GM10266 (cell line): Measurements from ENCODE around the gene PDCD4.
"Not testable (repeated sequence)": the region's sequence is repeated elsewhere in the genome, so short reads cannot be mapped to it uniquely, and the experiment has no call there.

Experiments
- DNase-seq: peaks from one replicate; pipeline ENCODE4 v3.0.0; 2012; ENCODE audit errors: extremely low spot score
- TF ChIP-seq, protein P1 (sequence below): IDR thresholded peaks from 2 replicates; pipeline ENCODE4 v1.5.1; 2012; ENCODE audit warnings: mild to moderate bottlenecking, low read depth; ENCODE audit not compliant: control insufficient read depth, insufficient read depth; ENCODE audit errors: missing control alignments

Gene PDCD4

DNA sequence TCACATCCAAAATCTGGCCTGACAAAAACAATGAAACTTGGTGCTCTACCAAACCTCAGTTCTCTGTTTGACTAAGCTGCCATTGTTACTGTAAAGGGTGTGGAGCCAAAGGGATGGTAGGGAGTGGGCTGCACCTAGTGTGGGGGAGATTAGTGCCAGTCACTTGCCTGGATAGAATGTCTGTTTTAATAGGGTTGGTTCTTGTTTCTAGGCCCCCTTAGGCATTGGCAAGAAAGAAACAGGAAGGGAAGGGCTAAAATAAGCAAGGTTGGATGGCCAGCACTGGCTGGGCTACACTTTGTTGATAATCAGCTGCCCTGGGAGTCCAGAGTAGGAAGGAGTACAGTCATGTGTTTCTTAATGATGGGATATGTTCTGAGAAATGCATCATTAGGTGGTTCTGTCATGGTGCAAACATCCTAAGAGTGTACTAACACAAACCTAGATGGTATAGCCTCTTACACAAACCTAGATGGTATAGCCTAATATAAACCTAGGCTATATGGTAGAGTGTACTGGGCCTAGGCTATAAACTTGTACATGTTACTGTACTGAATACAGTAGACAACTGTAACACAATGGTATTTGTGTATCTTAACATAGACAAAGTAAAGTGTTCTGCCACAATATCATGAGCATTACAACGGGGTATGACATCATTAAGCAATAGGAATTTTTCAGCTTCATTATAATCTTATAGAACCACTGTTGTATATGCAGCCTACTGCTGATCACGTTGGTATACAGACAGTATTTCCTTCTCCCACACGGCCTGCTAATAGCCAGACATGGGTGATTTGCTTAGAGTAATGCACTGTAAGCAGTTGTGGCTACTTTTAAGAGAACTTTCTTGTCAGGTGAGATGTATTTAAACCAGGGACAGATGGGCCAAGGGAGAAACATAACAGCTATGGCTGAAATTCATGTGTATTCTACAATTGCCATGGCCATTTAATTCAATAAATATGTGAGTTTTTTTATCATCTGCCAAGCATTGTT, 31.9 kb downstream of the PDCD4 start:
- no peak for DNase-seq
- TF ChIP-seq, protein P1, sequence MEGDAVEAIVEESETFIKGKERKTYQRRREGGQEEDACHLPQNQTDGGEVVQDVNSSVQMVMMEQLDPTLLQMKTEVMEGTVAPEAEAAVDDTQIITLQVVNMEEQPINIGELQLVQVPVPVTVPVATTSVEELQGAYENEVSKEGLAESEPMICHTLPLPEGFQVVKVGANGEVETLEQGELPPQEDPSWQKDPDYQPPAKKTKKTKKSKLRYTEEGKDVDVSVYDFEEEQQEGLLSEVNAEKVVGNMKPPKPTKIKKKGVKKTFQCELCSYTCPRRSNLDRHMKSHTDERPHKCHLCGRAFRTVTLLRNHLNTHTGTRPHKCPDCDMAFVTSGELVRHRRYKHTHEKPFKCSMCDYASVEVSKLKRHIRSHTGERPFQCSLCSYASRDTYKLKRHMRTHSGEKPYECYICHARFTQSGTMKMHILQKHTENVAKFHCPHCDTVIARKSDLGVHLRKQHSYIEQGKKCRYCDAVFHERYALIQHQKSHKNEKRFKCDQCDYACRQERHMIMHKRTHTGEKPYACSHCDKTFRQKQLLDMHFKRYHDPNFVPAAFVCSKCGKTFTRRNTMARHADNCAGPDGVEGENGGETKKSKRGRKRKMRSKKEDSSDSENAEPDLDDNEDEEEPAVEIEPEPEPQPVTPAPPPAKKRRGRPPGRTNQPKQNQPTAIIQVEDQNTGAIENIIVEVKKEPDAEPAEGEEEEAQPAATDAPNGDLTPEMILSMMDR: no peak

DNA sequence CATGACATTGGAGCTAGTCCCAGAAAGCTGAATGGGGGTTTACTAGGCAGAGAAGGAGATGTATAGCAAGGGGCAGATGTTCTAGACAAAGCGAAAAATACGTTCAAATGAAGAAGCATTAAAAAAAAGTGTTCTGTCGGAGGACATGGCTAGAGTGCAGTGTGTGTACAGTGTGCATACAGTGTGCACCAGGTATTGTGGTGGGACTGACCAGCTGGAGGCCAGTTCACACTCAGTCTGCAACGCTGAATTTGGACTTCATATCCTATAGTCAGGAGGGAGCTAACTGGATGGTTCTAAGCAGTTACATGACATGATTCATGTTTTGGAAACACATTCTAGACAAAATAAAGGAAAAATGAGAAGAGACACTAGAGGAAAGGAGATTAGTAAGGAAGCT, 38.4 kb downstream of the PDCD4 start:
- no peak for DNase-seq
- TF ChIP-seq, protein P1: no peak

DNA sequence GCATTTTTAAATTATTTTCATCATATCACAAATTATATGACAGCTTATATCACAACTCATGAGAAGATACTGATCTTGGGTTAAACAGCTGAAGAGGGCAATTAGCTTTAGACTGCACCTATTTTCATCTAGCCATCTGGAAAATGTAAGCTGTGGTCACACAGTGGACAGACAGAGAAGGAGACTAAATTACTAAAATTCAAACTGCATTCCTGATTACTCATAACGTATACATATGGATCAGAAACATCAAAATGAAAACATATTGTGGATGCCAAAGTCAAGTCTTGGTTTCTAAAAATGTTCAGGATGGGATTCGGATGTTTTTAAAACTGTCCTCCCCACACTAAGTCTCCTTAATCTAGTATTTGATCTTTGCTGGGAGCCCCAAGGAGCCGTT, 40.6 kb downstream of the PDCD4 start:
- TF ChIP-seq, protein P1: no peak
- no peak for DNase-seq

DNA sequence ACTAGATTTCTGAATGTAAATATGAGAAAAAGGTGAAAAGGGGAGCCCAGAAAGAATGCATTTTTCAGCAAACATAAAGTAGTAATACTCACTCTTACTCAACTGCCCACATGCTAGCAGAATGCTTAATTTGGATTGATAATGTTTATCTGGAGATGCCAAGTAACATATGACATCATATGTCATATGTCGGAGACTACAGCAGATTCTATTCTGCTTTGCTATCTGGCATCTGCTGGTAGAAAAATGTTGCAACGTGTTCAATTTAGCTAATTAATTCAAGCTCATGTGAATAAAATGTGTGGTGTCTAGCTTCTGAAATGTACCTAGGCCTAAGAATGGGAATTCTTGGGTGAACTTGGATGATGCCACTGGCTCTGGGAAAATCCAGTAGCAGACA, 42.7 kb downstream of the PDCD4 start:
- TF ChIP-seq, protein P1: no peak

DNA sequence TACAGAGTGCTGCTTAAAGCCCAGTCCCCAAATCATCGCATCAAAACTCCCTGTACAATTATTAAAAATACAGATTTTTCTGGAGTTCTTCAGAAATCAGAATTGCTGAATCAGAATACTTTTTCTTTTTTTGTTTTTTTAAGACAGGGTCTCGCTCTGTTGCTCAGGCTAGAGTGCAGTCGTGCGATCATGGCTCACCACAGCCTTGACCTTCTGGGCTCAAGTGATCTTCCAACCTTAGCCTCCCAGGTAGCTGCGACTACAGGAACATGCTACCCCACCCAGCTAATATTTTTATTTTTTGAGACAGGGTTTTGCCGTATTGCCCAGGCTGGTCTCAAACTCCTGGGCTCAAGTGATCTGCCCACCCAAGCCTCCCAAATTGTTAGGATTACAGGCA, 43.3 kb downstream of the PDCD4 start:
- no peak for DNase-seq
- TF ChIP-seq, protein P1: no peak

More for the DNA sequence above, 42.7 kb downstream of the PDCD4 start:
- DNase-seq: no peak

DNA sequence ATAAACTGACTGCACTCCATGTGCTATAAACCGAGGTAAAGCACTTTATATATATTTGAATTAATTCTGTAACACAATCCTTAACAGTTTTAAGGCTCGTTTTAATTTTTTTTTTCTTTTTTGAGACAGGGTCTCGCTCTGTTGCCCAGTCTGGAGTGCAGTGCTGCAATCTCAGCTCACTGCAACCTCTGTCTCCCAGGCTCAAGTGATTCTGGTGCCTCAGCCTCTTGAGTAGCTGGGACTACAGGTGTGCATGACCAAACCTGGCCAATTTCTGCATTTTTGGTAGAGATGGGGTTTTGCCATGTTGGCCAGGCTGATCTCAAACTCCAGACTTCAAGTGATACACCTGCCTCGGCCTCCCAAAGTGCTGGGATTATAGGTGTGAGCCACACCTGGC, 43.9 kb downstream of the PDCD4 start:
- not testable (repeated sequence) for DNase-seq

DNA sequence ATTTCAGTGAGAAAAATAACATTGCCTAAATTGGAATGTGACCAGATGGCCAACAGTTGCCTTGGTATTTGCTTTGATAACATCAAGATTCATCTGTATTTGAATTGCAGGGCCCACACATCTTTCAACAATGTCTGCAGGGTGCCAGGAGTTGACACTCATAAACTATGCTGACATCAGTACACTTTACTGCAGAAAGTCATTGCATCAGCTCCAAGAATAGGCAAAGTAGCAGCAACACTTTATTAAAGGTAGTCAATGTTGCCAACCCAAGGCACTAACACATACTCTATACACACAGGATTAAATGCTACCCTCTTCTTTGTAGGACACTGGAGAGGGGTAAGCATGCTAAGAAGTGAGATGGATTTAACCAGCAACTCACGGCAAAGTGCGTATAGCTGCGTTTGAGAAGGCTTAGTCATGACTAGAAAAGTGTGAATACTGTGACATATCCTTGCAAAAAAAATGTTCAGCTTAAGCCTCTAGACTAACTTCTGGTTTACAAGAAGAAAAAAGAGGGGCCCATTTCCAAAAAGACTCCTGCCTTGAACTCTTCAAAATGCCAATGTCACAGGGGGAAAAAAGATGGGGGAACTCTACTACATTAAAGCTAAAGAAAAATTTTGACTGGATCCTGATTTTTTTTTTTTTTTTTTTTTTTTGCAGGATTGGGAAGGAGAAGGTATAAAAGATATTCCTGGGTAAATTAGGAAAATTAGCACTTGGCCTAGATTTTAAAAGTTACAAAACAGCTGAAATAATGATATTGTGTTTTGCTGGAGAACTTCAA, 45.0 kb downstream of the PDCD4 start:
- DNase-seq: no peak

More for the DNA sequence above, 45.0 kb downstream of the PDCD4 start:
- TF ChIP-seq, protein P1: no peak
